Uterus (tissue), 4 donors: ENCODE data around the gene ZC3HAV1L. TPM values are rescaled to one million over a fixed set of nuclear protein-coding genes. Genes with fewer than 3 reads are reported as not detected.
"Not testable (repeated sequence)": the region's sequence is repeated elsewhere in the genome, so short reads cannot be mapped to it uniquely, and the experiment has no call there.

ENCODE experiments used
- DNase-seq, 2 donors: peaks; one replicate each; pipeline ENCODE4 v3.0.0-alpha.2; 2019 to 2020
- H3K27ac ChIP-seq, 2 donors: fragments of 200-600 bp; sonication (generic); 1 replicate in 1 of 2; 2 replicates in 1 of 2; pipeline ENCODE4 v1.5.1; 2016 to 2018
- H3K27me3 ChIP-seq, 2 donors: fragments of 200-600 bp; sonication (generic); one replicate each; pipeline ENCODE4 v1.5.1; 2018 to 2019; ENCODE audit warnings: control low read depth in 1 of 2
- H3K36me3 ChIP-seq, 2 donors: fragments of 200-600 bp; sonication (generic); one replicate each; pipeline ENCODE4 v1.5.1; 2019; ENCODE audit warnings: control low read depth in 1 of 2
- H3K4me1 ChIP-seq, 2 donors: fragments of 200-600 bp; sonication (generic); one replicate each; pipeline ENCODE4 v1.5.1; 2018 to 2019; ENCODE audit warnings: control low read depth in 1 of 2
- H3K4me3 ChIP-seq, 2 donors: fragments of 200-600 bp; sonication (generic); 1 replicate in 1 of 2; 2 replicates in 1 of 2; pipeline ENCODE4 v1.5.1; 2018 to 2019; ENCODE audit warnings: mild to moderate bottlenecking in 1 of 2
- H3K9me3 ChIP-seq, 2 donors: fragments of 200-600 bp; sonication (generic); one replicate each; pipeline ENCODE4 v1.5.1; 2019; ENCODE audit warnings: control low read depth in 1 of 2
- CTCF ChIP-seq, 4 experiments: fragments of 200-600 bp in 2 of 4; fragments of 450-650 bp in 2 of 4; sonication (generic) in 2 of 4; IDR thresholded peaks; one replicate each; pipeline ENCODE4 v1.5.1; 2016 to 2019; ENCODE audit warnings: antibody characterized with exemption in 4 of 4, mild to moderate bottlenecking in 2 of 4, moderate library complexity in 1 of 4
- POLR2A ChIP-seq, 2 donors: fragments of 450-650 bp; IDR thresholded peaks; one replicate each; pipeline ENCODE4 v1.6.1; 2016; ENCODE audit warnings: antibody characterized with exemption in 2 of 2, mild to moderate bottlenecking in 1 of 2, moderate library complexity in 1 of 2
- intact Hi-C: fragments of 100-400 bp; cut with DNase I; formaldehyde crosslinking; loops from one replicate; pipeline ENCODE4 v1.15.1; 2023; ENCODE audit warnings: low total_unique reads
- total RNA-seq, 4 donors: library from RNA; depleted of rRNA in 3 of 4; stranded (reverse); fragments of >200 nt in 3 of 4; gene quantifications; one replicate each; pipeline versions ENCODE4 v1.1.0 to v1.2.4, GENCODE V29; 2014 to 2023
- donor health status: DM: yes; HTN: yes; CAD: no.

ZC3HAV1L gene
- total RNA-seq, 4 donors from 2014 or later, result 10.0 to 73.0 (median 31.9) TPM

DNA sequence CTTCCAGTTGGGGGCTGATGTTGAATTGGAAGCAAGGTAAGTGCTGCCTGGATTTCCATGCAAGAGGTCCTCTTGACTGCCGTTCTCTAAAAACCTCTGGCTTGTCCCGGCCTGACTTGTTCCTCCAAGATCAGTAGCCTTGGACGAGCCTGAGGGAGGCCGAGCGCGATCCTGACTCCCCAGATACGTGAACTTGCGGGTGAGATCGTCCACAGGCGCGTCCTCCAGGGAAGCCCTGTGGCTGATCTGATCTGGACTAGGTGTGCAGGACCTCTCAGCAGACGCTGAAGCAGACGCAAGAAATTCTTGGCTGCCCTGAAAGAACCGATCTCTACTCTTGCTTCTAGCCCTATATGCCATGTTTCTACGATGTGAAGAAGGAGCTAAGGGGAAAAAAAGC, 44.0 kb upstream of the ZC3HAV1L start:
- Histone ChIP-seq H3K36me3 (no peaks in the 10 kb centered on the region), H3K4me3 (no peak overlapping the region), H3K27ac (no peak overlapping the region), H3K4me1 (no peaks in the 10 kb centered on the region), H3K27me3 (no peaks in the 10 kb centered on the region), H3K9me3 (no peaks in the 10 kb centered on the region)
- intact Hi-C loops, result no loop called here
- no peak for DNase-seq
- TF ChIP-seq CTCF (IDR thresholded peaks at IDR 0.05) (no peak), POLR2A (IDR thresholded peaks at IDR 0.05) (no peak)

DNA sequence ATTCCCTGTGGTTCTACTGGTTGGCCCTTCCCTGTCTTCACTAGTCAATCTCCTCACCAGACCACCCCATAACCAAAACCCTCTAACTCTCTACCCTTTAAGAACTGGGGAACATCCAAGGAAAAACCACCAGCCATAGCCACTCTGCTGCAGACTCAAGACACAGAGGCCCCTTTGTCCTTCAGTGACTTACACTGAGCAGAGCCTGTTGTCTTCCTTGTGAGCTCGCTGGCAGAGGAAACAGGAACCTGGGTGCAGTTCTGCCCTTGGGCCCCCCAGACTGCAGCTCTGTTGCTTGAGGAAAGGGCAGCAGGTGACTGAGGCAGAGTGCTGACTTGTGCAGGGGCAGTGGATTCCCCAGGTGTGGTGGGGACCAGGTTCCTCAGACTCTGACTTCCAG, 43.1 kb upstream of the ZC3HAV1L start:
- Histone ChIP-seq H3K27me3 (no peaks in the 10 kb centered on the region), H3K4me3 (no peak overlapping the region), H3K4me1 (no peaks in the 10 kb centered on the region), H3K9me3 (no peaks in the 10 kb centered on the region), H3K27ac (no peak overlapping the region), H3K36me3 (no peaks in the 10 kb centered on the region)
- no peak for TF ChIP-seq POLR2A (IDR thresholded peaks at IDR 0.05)
- no peak for TF ChIP-seq CTCF (IDR thresholded peaks at IDR 0.05)
- intact Hi-C loops, result no loop called here
- DNase-seq, result no peak

GRCh38 chr7:139078399-139078798, 42.6 kb upstream of the ZC3HAV1L start:
- TF ChIP-seq CTCF (IDR thresholded peaks at IDR 0.05), result no peak
- no peak for TF ChIP-seq POLR2A (IDR thresholded peaks at IDR 0.05)
- Histone ChIP-seq H3K9me3 (no peaks in the 10 kb centered on the region), H3K4me3 (no peak overlapping the region), H3K4me1 (no peaks in the 10 kb centered on the region), H3K36me3 (no peaks in the 10 kb centered on the region), H3K27ac (no peak overlapping the region), H3K27me3 (no peaks in the 10 kb centered on the region)
- no peak for DNase-seq
- intact Hi-C loops, result no loop called here

GRCh38 chr7:139077706-139078105, 41.9 kb upstream of the ZC3HAV1L start:
- DNase-seq, H3K4me3 ChIP-seq, H3K4me1 ChIP-seq, intact Hi-C loops, H3K27me3 ChIP-seq, H3K27ac ChIP-seq, H3K36me3 ChIP-seq, H3K9me3 ChIP-seq: not testable (repeated sequence)

GRCh38 chr7:139075871-139076686, 40.2 kb upstream of the ZC3HAV1L start:
- no peaks in the 10 kb centered on the region for H3K36me3 ChIP-seq
- no peaks in the 10 kb centered on the region for H3K9me3 ChIP-seq
- intact Hi-C loops, result no loop called here
- no peak overlapping the region for H3K27ac ChIP-seq
- no peak for DNase-seq
- H3K4me3 ChIP-seq, result no peak overlapping the region
- no peaks in the 10 kb centered on the region for H3K4me1 ChIP-seq
- no peaks in the 10 kb centered on the region for H3K27me3 ChIP-seq
- TF ChIP-seq CTCF (IDR thresholded peaks at IDR 0.05) (no peak), POLR2A (IDR thresholded peaks at IDR 0.05) (no peak)
